Liver (tissue), 9 donors: ENCODE results near the gene AMIGO2. TPM values are rescaled to one million over a fixed set of nuclear protein-coding genes. Genes with fewer than 3 reads are reported as not detected.
A peak's percentile ranks its signal among the peaks of the same experiment; 100 is the strongest.

ENCODE experiments used
- DNase-seq: peaks from one replicate; pipeline ENCODE4 v3.0.0-alpha.2; 2017; ENCODE audit warnings: low spot score
- H3K27ac ChIP-seq, 2 donors: one replicate each; pipeline ENCODE4 v1.7.0; 2013; ENCODE audit warnings: inconsistent platforms in 2 of 2, low read length in 2 of 2, control low read depth in 1 of 2, low read depth in 1 of 2, mild to moderate bottlenecking in 1 of 2
- H3K27me3 ChIP-seq, 4 donors: one replicate each; pipeline versions ENCODE4 v1.6.1 to v1.7.0; 2013; ENCODE audit warnings: low read length in 3 of 4, inconsistent platforms in 1 of 4, mild to moderate bottlenecking in 1 of 4, moderate library complexity in 1 of 4; ENCODE audit not compliant: control insufficient read depth in 4 of 4, insufficient read depth in 4 of 4
- H3K36me3 ChIP-seq, 4 donors: one replicate each; pipeline versions ENCODE4 v1.6.1 to v1.7.0; 2013; ENCODE audit warnings: low read length in 3 of 4, mild to moderate bottlenecking in 3 of 4, low read depth in 1 of 4, moderate library complexity in 1 of 4; ENCODE audit not compliant: control insufficient read depth in 4 of 4, insufficient read depth in 3 of 4
- H3K4me1 ChIP-seq, 4 donors: one replicate each; pipeline versions ENCODE4 v1.6.1 to v1.7.0; 2013; ENCODE audit warnings: low read length in 3 of 4, mild to moderate bottlenecking in 3 of 4, moderate library complexity in 1 of 4; ENCODE audit not compliant: control insufficient read depth in 4 of 4, insufficient read depth in 4 of 4
- H3K4me3 ChIP-seq, 3 donors: one replicate each; pipeline versions ENCODE4 v1.6.1 to v1.7.0; 2013; ENCODE audit warnings: low read length in 3 of 3, control low read depth in 1 of 3, low read depth in 1 of 3, mild to moderate bottlenecking in 1 of 3
- H3K9ac ChIP-seq, 2 donors: one replicate each; pipeline ENCODE4 v1.7.0; 2013; ENCODE audit warnings: low read length in 2 of 2, mild to moderate bottlenecking in 2 of 2, moderate library complexity in 2 of 2, control low read depth in 1 of 2, low read depth in 1 of 2
- H3K9me3 ChIP-seq, 4 donors: one replicate each; pipeline versions ENCODE4 v1.6.1 to v1.7.0; 2013; ENCODE audit warnings: low read length in 3 of 4; ENCODE audit not compliant: control insufficient read depth in 4 of 4
- EGR1 ChIP-seq, 2 donors: IDR thresholded peaks; 2 replicates each; pipeline ENCODE4 v1.6.1; 2016 to 2018; ENCODE audit warnings: antibody characterized with exemption in 2 of 2, low read depth in 2 of 2
- FOXA1 ChIP-seq: IDR thresholded peaks from 2 replicates; pipeline ENCODE4 v1.6.1; 2016; ENCODE audit warnings: antibody characterized with exemption
- GABPA ChIP-seq, 2 donors: IDR thresholded peaks in 1 of 2; conservative IDR thresholded peaks in 1 of 2; 2 replicates each; pipeline ENCODE4 v1.6.1; 2016; ENCODE audit warnings: antibody characterized with exemption in 2 of 2, mild to moderate bottlenecking in 1 of 2, moderate library complexity in 1 of 2
- HNF4A ChIP-seq, 2 donors: conservative IDR thresholded peaks; 2 replicates each; pipeline ENCODE4 v1.6.1; 2016; ENCODE audit warnings: antibody characterized with exemption in 2 of 2, mild to moderate bottlenecking in 2 of 2
- NR2F2 ChIP-seq: IDR thresholded peaks from 2 replicates; pipeline ENCODE4 v1.6.1; 2016; ENCODE audit warnings: antibody characterized with exemption
- RAD21 ChIP-seq, 2 donors: IDR thresholded peaks; 2 replicates each; pipeline ENCODE4 v1.6.1; 2016; ENCODE audit warnings: antibody characterized with exemption in 2 of 2, mild to moderate bottlenecking in 2 of 2
- YY1 ChIP-seq: IDR thresholded peaks from 2 replicates; pipeline ENCODE4 v1.6.1; 2016; ENCODE audit warnings: antibody characterized with exemption, mild to moderate bottlenecking
- WGBS: extraction: QIAGEN DNeasy Blood & Tissue Kit; methylation state at CpG from one replicate; pipeline ENCODE4 v1.1.7; 2013; 5-methylcytosine and 5-hydroxymethylcytosine counted together
- polyA plus RNA-seq, 2 donors: library from polyadenylated mRNA; stranded (reverse) in 1 of 2; unstranded in 1 of 2; fragments of 200-250 nt in 1 of 2; fragments of >200 nt in 1 of 2; fragmentation: Nextera tagmentation in 1 of 2; extraction: Ambion mirVana in 1 of 2; gene quantifications; one replicate each; pipeline versions ENCODE4 v1.2.1 to v1.2.3, GENCODE V29; 2013 to 2015
- total RNA-seq, 2 donors: library from RNA; depleted of rRNA; stranded (reverse); fragments of >200 nt; gene quantifications; one replicate each; pipeline ENCODE4 v1.2.3, GENCODE V29; 2014
- TF ChIP-seq, protein P1 (sequence below): IDR thresholded peaks from 2 replicates; pipeline ENCODE4 v1.6.1; 2016; ENCODE audit warnings: antibody characterized with exemption, mild to moderate bottlenecking
- TF ChIP-seq, protein P2 (sequence below): IDR thresholded peaks from 2 replicates; pipeline ENCODE4 v1.6.1; 2016; ENCODE audit warnings: antibody characterized with exemption
- donor health status: healthy.
- donor health status: healthy.
- donor health status: healthy.
- donor health status: healthy.
- donor health status: healthy.

AMIGO2 gene
- total and polyA plus RNA-seq, 4 donors = 1.2 to 3.5 (median 2.3) TPM

DNA sequence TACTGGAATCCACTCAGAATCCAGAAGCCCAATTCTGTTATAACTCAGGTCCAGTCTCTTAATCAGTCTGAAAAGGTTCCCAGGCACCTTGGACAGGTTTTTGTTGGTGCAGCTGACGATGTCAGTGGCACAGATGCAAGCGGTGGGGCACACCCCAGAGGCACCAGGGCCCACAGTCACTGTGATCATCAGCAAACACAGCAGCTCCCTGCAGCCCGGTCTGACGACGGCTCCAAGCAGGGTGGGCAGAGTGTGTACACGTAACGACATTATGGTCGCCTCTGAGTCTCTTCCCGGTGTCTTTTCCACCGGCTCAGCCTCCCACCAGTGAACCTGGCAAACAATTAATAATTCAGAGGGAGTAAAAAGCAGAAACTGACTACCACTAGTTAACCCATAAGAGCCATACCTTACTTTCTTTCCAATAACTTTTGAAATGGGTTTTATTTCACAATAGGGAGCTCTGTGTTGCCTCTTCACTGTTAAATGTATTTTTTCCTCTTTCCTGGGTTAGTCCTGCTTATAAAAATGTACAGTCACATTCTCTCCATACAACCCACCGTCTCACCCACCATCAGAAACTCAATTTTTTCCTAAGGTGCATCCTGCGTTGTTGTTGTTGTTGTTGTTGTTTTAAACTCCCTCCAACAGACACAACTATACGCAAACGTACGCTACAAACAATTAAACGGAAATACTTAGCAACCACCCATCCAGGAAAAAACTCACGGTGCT, 859 bp downstream of the AMIGO2 start:
- peak overlapping the region; percentile 57 to 88 for H3K9ac ChIP-seq
- peaks cover 0 to 17% (median 5%) of the 10 kb centered on the region in 4 donors for H3K4me1 ChIP-seq
- TF ChIP-seq, protein P1, sequence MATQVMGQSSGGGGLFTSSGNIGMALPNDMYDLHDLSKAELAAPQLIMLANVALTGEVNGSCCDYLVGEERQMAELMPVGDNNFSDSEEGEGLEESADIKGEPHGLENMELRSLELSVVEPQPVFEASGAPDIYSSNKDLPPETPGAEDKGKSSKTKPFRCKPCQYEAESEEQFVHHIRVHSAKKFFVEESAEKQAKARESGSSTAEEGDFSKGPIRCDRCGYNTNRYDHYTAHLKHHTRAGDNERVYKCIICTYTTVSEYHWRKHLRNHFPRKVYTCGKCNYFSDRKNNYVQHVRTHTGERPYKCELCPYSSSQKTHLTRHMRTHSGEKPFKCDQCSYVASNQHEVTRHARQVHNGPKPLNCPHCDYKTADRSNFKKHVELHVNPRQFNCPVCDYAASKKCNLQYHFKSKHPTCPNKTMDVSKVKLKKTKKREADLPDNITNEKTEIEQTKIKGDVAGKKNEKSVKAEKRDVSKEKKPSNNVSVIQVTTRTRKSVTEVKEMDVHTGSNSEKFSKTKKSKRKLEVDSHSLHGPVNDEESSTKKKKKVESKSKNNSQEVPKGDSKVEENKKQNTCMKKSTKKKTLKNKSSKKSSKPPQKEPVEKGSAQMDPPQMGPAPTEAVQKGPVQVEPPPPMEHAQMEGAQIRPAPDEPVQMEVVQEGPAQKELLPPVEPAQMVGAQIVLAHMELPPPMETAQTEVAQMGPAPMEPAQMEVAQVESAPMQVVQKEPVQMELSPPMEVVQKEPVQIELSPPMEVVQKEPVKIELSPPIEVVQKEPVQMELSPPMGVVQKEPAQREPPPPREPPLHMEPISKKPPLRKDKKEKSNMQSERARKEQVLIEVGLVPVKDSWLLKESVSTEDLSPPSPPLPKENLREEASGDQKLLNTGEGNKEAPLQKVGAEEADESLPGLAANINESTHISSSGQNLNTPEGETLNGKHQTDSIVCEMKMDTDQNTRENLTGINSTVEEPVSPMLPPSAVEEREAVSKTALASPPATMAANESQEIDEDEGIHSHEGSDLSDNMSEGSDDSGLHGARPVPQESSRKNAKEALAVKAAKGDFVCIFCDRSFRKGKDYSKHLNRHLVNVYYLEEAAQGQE = no peak
- TF ChIP-seq, protein P2, sequence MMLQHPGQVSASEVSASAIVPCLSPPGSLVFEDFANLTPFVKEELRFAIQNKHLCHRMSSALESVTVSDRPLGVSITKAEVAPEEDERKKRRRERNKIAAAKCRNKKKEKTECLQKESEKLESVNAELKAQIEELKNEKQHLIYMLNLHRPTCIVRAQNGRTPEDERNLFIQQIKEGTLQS = no peak
- H3K4me3 ChIP-seq = peak overlapping the region; percentile 76 to 87 (median 77)
- H3K27ac ChIP-seq = peak overlapping the region; percentile 62
- no peaks in the 10 kb centered on the region for H3K36me3 ChIP-seq
- H3K9me3 ChIP-seq = no peaks in the 10 kb centered on the region
- H3K27me3 ChIP-seq = no peaks in the 10 kb centered on the region
- no peak for DNase-seq
- WGBS = 5% methylated on average over 17 of the region's 17 CpGs

DNA sequence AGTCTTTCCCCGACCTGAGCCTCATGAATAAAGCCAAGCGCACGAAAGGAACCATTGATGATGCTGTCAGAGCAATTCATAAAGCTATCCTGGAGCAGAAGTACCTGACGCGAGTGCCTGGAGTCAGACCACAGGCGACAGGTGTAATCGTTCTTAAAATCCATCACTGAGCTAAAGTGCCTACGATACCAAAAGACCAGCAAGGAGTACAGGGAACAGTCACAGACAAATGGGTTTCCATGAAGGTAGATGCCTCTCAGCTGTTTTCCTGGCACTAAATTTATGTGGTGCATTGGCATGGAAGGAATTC, 1.7 kb downstream of the AMIGO2 start:
- H3K36me3 ChIP-seq = no peaks in the 10 kb centered on the region
- TF ChIP-seq FOXA1 = no peak
- no peak overlapping the region for H3K27ac ChIP-seq
- H3K4me3 ChIP-seq = no peak overlapping the region
- DNase-seq = no peak
- H3K9me3 ChIP-seq = no peaks in the 10 kb centered on the region
- H3K27me3 ChIP-seq = no peaks in the 10 kb centered on the region
- peaks cover 0 to 17% (median 5%) of the 10 kb centered on the region in 4 donors for H3K4me1 ChIP-seq
- 96% methylated on average over 8 of the region's 8 CpGs for WGBS
- H3K9ac ChIP-seq = no peak overlapping the region

DNA sequence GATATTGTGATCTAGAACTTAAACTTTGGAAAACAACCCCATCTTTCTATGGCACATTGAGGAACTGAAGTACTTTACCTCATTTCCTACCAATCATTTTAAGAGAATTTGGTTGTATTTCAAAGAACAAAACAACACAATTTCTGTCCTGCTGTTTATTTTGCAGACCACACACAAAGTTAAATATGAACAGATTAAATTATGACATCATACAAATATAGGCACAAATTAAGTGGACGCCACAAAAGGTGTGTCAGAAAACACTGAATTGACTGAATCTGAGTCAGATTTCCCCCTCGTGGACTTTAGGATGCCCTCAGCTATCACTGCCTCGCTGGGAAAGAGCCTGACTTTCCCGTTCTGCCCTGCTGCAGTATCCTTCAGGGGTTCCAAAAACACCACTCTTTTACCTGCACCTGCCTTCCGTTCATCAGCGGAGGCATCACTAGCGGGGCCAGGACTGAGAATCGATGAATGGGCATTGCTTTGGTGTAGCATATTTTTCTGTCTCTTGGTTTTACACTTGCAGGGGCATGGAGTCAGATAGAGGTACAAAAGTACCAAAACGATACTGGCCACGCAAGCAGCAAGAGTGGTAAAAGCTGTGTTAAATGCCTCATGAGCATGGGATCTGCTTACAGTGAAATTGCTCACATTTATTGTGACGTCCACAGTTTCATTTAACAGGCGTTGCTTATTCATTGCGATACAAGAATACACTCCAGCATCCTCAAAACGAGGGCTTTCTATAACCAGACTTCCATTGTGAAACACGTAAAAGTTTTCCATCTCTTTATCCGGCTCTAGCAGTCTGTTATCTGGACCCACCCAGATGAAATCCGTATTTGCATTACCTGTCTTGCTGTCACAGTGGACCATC, 2.3 kb downstream of the AMIGO2 start:
- Histone ChIP-seq H3K27me3 (no peaks in the 10 kb centered on the region), H3K9ac (no peak overlapping the region), H3K9me3 (no peaks in the 10 kb centered on the region), H3K4me1 (peaks cover 0 to 17% (median 5%) of the 10 kb centered on the region in 4 donors), H3K4me3 (no peak overlapping the region), H3K27ac (no peak overlapping the region), H3K36me3 (no peaks in the 10 kb centered on the region)
- DNase-seq = no peak
- 91% methylated on average over 17 of the region's 17 CpGs for WGBS
- TF ChIP-seq HNF4A (conservative IDR thresholded peaks at IDR 0.05) = no peak
- no peak for TF ChIP-seq GABPA (IDR thresholded peaks at IDR 0.05 in 1 of 2, conservative IDR thresholded peaks at IDR 0.05 in 1 of 2)
- no peak for TF ChIP-seq RAD21 (IDR thresholded peaks at IDR 0.05)
- TF ChIP-seq YY1 = no peak
- TF ChIP-seq, protein P1 = no peak
- TF ChIP-seq EGR1 (IDR thresholded peaks at IDR 0.05; ENCODE audit: low read depth in 2 of 2) = no peak
- no peak for TF ChIP-seq NR2F2
